ENCODE results near the gene ANKMY1. TPM values are rescaled to one million over a fixed set of nuclear protein-coding genes. Genes with fewer than 3 reads are reported as not detected.

ANKMY1 gene
- total and polyA plus RNA-seq, 2 experiments from 2014 or later, result 2.3 to 8.9 TPM

DNA sequence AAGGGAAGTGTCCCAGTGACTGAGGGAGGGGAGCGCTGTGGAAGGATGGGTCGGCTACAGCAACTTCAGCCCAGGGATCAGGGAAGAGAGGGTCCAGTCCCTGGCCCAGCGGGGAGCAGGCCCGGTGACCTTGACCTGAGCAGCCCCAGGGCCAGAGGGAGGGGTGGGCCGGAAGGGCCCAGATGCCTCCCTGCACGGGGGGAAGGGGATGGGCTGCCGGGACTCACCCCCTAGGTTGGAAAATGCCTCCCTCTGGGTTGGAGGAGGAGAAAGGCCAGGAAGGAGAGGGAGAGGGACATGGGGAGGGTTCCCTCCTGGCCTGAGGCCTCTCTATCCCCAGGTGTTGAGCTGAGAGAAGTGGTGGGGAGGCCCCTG is 102.5 kb downstream of the ANKMY1 start (continued):
- TF ChIP-seq, protein P1, sequence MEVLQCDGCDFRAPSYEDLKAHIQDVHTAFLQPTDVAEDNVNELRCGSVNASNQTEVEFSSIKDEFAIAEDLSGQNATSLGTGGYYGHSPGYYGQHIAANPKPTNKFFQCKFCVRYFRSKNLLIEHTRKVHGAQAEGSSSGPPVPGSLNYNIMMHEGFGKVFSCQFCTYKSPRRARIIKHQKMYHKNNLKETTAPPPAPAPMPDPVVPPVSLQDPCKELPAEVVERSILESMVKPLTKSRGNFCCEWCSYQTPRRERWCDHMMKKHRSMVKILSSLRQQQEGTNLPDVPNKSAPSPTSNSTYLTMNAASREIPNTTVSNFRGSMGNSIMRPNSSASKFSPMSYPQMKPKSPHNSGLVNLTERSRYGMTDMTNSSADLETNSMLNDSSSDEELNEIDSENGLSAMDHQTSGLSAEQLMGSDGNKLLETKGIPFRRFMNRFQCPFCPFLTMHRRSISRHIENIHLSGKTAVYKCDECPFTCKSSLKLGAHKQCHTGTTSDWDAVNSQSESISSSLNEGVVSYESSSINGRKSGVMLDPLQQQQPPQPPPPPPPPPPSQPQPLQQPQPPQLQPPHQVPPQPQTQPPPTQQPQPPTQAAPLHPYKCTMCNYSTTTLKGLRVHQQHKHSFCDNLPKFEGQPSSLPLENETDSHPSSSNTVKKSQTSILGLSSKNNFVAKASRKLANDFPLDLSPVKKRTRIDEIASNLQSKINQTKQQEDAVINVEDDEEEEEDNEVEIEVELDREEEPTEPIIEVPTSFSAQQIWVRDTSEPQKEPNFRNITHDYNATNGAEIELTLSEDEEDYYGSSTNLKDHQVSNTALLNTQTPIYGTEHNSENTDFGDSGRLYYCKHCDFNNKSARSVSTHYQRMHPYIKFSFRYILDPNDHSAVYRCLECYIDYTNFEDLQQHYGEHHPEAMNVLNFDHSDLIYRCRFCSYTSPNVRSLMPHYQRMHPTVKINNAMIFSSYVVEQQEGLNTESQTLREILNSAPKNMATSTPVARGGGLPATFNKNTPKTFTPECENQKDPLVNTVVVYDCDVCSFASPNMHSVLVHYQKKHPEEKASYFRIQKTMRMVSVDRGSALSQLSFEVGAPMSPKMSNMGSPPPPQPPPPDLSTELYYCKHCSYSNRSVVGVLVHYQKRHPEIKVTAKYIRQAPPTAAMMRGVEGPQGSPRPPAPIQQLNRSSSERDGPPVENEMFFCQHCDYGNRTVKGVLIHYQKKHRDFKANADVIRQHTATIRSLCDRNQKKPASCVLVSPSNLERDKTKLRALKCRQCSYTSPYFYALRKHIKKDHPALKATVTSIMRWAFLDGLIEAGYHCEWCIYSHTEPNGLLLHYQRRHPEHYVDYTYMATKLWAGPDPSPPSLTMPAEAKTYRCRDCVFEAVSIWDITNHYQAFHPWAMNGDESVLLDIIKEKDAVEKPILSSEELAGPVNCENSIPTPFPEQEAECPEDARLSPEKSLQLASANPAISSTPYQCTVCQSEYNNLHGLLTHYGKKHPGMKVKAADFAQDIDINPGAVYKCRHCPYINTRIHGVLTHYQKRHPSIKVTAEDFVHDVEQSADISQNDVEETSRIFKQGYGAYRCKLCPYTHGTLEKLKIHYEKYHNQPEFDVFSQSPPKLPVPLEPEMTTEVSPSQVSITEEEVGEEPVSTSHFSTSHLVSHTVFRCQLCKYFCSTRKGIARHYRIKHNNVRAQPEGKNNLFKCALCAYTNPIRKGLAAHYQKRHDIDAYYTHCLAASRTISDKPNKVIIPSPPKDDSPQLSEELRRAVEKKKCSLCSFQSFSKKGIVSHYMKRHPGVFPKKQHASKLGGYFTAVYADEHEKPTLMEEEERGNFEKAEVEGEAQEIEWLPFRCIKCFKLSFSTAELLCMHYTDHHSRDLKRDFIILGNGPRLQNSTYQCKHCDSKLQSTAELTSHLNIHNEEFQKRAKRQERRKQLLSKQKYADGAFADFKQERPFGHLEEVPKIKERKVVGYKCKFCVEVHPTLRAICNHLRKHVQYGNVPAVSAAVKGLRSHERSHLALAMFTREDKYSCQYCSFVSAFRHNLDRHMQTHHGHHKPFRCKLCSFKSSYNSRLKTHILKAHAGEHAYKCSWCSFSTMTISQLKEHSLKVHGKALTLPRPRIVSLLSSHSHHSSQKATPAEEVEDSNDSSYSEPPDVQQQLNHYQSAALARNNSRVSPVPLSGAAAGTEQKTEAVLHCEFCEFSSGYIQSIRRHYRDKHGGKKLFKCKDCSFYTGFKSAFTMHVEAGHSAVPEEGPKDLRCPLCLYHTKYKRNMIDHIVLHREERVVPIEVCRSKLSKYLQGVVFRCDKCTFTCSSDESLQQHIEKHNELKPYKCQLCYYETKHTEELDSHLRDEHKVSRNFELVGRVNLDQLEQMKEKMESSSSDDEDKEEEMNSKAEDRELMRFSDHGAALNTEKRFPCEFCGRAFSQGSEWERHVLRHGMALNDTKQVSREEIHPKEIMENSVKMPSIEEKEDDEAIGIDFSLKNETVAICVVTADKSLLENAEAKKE (CRISPR knock-in tag; IDR thresholded peaks at IDR 0.05), result no peak
- no peak for TF ChIP-seq EZH2 (IDR thresholded peaks at IDR 0.05; ENCODE audit: low read depth, unreplicated experiment)
- no peak for TF ChIP-seq JUNB (IDR thresholded peaks at IDR 0.05; ENCODE audit: unreplicated experiment)
- no peak for TF ChIP-seq ZNF114 (CRISPR knock-in tag; IDR thresholded peaks at IDR 0.05)
- TF ChIP-seq ZNF331 (CRISPR knock-in tag; IDR thresholded peaks at IDR 0.05; ENCODE audit: low read depth), result no peak
- TF ChIP-seq NANOG (IDR thresholded peaks at IDR 0.05; ENCODE audit: borderline replicate concordance), result no peak
- TF ChIP-seq, protein P2, sequence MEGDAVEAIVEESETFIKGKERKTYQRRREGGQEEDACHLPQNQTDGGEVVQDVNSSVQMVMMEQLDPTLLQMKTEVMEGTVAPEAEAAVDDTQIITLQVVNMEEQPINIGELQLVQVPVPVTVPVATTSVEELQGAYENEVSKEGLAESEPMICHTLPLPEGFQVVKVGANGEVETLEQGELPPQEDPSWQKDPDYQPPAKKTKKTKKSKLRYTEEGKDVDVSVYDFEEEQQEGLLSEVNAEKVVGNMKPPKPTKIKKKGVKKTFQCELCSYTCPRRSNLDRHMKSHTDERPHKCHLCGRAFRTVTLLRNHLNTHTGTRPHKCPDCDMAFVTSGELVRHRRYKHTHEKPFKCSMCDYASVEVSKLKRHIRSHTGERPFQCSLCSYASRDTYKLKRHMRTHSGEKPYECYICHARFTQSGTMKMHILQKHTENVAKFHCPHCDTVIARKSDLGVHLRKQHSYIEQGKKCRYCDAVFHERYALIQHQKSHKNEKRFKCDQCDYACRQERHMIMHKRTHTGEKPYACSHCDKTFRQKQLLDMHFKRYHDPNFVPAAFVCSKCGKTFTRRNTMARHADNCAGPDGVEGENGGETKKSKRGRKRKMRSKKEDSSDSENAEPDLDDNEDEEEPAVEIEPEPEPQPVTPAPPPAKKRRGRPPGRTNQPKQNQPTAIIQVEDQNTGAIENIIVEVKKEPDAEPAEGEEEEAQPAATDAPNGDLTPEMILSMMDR (conservative IDR thresholded peaks at IDR 0.05; ENCODE audit: low read depth in 2 of 2), result no peak
- TF ChIP-seq, protein P3, sequence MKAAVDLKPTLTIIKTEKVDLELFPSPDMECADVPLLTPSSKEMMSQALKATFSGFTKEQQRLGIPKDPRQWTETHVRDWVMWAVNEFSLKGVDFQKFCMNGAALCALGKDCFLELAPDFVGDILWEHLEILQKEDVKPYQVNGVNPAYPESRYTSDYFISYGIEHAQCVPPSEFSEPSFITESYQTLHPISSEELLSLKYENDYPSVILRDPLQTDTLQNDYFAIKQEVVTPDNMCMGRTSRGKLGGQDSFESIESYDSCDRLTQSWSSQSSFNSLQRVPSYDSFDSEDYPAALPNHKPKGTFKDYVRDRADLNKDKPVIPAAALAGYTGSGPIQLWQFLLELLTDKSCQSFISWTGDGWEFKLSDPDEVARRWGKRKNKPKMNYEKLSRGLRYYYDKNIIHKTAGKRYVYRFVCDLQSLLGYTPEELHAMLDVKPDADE (IDR thresholded peaks at IDR 0.05), result no peak
- TF ChIP-seq POLR2AphosphoS5 (IDR thresholded peaks at IDR 0.05; ENCODE audit: low read depth), result no peak
- no peak for TF ChIP-seq STAT1 (IDR thresholded peaks at IDR 0.05; ENCODE audit: unreplicated experiment)
